NOMO-1 (cell line): ENCODE data around the gene ERICH4.
"Not testable (repeated sequence)": the region's sequence is repeated elsewhere in the genome, so short reads cannot be mapped to it uniquely, and the experiment has no call there.

Source experiments
- DNase-seq, 2 experiments: peaks; one replicate each; lab custom pipeline; 2025; ENCODE audit not compliant: unreplicated experiment in 2 of 2; lab: John Stamatoyannopoulos, UW

The ERICH4 gene, protein sequence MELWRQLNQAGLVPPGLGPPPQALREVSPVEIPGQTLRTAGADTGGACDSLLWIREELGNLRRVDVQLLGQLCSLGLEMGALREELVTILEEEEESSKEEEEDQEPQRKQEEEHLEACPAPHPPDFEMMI

GRCh38 chr19:41442473-41443355, at the start of gene ERICH4:
Gene ERICH4 (plus strand): TSS chr19:41443156. CDS start chr19:41443170, 14 bp downstream.
- DNase-seq, result no peak

DNA sequence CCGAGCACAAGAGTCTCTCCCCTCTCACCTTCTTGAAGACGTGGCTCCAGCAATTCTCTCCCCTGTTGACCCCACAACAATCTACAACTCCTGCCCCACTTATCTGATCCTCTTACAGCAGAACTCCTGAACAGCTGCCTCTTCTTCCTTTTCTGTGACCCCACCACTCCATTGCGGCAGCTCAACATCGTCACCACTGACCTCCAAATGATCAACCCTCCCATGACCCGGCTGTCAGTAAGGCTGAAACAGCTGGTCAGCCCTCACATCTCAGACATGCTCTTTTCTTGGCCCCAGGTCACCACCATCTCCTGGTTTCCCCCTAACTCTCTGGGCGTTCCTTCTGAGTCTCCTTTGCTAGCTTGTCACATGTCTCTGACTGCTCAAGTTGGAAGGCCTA, 47.6 kb upstream of the ERICH4 start:
- no peak for DNase-seq

- DNase-seq, result peak; percentile 99
These were observed 45.6 kb upstream of the ERICH4 start, which contains the start of the genes BCKDHA and EXOSC5 for GRCh38 chr19:41397086-41398049. Gene BCKDHA (plus strand): TSS chr19:41397818. CDS start chr19:41397828, 10 bp downstream. Gene EXOSC5 (minus strand): TSS chr19:41397359. CDS start chr19:41397328, 31 bp downstream.

- peak in 1 of 2 experiments; percentile 41 for DNase-seq
These were observed 44.9 kb upstream of the ERICH4 start for GRCh38 chr19:41398050-41398418.

GRCh38 chr19:41398598-41398997, 44.4 kb upstream of the ERICH4 start:
- DNase-seq, result peak in 1 of 2 experiments; percentile 15

- DNase-seq, result no peak
These were observed 43.9 kb upstream of the ERICH4 start for GRCh38 chr19:41399091-41399490.

GRCh38 chr19:41399525-41399924, 43.4 kb upstream of the ERICH4 start:
- DNase-seq, result no peak

GRCh38 chr19:41401483-41401882, 41.5 kb upstream of the ERICH4 start:
- DNase-seq, result no peak

DNA sequence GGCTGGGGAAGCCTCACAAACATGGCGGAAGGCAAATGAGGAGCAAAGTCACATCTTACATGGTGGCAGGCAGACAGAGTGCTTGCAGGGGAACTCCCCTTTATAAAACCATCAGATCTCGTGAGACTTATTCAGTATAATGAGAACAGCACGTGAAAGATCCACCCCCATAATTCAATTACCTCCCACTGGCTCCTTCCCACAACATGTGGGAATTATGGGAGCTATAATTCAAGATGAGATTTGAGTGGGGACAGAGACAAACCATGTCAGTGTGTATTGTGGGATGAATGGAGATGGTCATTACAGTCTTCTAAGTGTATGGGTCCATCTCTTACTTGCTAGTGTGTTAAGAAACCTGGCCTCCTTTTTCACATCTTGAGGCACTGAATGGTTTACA, 40.9 kb upstream of the ERICH4 start:
- no peak for DNase-seq

- DNase-seq, result no peak
These were observed 39.6 kb upstream of the ERICH4 start for GRCh38 chr19:41403181-41403970.

- no peak for DNase-seq
These were observed 37.2 kb upstream of the ERICH4 start for GRCh38 chr19:41405776-41406175.

GRCh38 chr19:41407271-41407670, 35.7 kb upstream of the ERICH4 start:
- DNase-seq, result peak; percentile 44 to 74

- peak; percentile 41 to 56 for DNase-seq
These were observed 34.7 kb upstream of the ERICH4 start for GRCh38 chr19:41408256-41408655.

GRCh38 chr19:41408846-41409245, 34.1 kb upstream of the ERICH4 start:
- not testable (repeated sequence) for DNase-seq

DNA sequence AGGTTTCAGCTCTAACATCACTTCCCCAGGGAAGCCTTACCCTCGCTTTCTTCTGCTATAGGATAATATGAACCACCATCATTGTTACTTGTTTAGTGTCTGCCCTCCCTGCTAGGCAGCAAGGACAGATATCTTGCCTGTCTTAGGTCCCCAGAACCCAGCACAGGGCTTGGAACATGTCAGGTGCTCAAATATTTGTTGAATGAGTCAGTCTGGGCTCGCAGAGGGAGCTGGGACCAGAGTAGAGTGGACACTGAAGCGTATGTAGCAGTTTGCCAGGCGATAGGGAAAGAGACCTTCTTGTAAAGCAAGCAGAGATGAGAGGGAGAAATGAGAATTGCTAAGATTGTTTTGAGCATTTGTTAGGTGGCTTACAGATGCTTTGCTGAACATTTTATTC, 33.7 kb upstream of the ERICH4 start:
- DNase-seq, result no peak

DNA sequence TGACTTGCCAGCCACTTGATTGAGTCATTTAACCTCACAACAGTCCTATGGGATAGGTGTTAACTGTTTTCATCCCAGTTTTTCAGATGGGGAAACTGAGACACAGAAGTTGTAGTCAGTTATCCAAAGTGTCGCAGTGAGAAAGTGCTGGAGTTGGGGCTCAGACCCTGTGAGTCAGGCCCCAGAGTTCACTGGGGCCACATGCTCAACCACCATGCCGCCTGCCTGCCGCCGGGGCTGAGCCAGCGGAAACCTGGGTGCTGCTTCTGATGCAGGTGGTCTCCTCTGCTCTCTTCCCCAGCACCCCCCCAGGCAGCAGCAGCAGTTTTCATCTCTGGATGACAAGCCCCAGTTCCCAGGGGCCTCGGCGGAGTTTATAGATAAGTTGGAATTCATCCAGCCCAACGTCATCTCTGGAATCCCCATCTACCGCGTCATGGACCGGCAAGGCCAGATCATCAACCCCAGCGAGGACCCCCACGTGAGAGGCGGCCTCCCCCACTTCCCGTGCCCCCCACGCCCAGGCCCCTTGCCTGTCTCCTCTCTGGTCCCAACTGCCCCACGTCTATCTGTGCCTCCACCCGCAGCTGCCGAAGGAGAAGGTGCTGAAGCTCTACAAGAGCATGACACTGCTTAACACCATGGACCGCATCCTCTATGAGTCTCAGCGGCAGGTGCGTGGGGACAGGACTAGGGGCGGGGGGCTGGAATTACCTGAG, 32.5 kb upstream of the ERICH4 start:
- no peak for DNase-seq

- DNase-seq, result no peak
These were observed 31.6 kb upstream of the ERICH4 start for GRCh38 chr19:41411100-41411967.

- no peak for DNase-seq
These were observed 31.0 kb upstream of the ERICH4 start for GRCh38 chr19:41411968-41412265.

DNA sequence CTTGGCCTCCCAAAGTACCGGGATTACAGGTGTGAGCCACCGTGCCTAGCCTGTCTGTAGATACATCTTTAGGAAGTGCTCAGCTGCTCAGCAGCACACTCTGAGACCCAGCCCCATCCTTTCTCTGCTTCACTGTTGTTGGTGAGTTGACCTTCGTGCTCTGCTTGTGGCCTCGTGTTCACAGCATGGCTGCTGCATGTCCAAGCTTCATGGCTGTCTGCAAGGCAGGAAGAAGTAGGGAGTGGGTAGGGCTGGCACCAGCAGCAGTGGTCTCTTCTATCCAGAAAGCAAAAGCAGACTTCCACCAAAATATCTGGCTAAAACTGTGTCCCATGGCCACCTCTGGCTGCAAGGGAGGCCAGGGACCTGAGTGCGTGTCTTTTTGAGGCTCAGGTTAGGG, 30.0 kb upstream of the ERICH4 start:
- no peak for DNase-seq
